ENCODE results near the gene OR2H1.

OR2H1 gene

GRCh38 chr6:29490055-29490454, 33.1 kb downstream of the OR2H1 start:
- no peak for DNase-seq (ENCODE audit: low read depth)
- no peak for TF ChIP-seq CTCF (IDR thresholded peaks at IDR 0.05; ENCODE audit: insufficient read depth, low read depth, low read length, missing control alignments)
- no peak overlapping the region for H3K4me3 ChIP-seq (ENCODE audit: low read depth, low read length)

DNA sequence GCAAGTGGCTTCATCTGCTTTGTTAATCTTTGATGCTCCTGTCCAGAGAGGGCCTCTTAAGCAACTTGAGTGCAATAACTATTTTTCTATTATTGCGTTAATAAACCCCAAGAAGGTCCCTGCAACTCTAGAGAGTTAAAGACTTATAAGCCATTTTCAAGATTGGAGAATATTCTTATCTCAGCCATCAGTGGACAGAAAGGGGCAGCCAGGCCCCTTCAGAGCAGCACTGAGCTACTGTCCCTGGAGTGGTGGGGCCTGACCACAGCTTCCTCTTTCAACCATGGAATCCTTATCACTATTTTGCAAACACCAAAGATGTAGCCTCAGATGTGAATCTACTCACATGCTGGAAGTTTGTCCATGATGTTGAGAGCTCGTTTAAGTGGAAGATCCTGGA, 33.6 kb downstream of the OR2H1 start:
- TF ChIP-seq CTCF (IDR thresholded peaks at IDR 0.05; ENCODE audit: insufficient read depth, low read depth, low read length, missing control alignments): no peak
- H3K4me3 ChIP-seq (ENCODE audit: low read depth, low read length): no peak overlapping the region
- no peak for DNase-seq (ENCODE audit: low read depth)

DNA sequence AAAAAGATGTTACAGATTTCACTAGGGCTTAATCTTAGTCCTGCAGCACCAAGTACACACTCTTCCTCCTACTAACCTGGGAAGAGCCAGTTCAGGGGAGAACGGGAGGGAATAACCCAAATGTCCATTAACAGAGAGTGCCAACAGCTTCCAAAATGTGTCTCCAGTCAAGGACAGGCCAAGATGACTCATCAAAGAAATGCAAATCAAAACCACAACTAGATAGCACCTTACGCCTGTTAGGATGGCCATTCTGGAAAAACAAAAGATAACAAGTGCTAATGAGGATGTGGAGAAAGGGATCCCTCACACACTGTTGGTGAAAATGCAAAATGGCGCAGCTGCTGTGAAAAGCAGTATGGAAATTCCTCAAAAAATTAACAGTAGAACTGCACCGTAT, 34.6 kb downstream of the OR2H1 start:
- H3K4me3 ChIP-seq (ENCODE audit: low read depth, low read length): no peak overlapping the region
- no peak for TF ChIP-seq CTCF (IDR thresholded peaks at IDR 0.05; ENCODE audit: insufficient read depth, low read depth, low read length, missing control alignments)
- no peak for DNase-seq (ENCODE audit: low read depth)

- no peak overlapping the region for H3K4me3 ChIP-seq (ENCODE audit: low read depth, low read length)
- no peak for DNase-seq (ENCODE audit: low read depth)
- no peak for TF ChIP-seq CTCF (IDR thresholded peaks at IDR 0.05; ENCODE audit: insufficient read depth, low read depth, low read length, missing control alignments)
Observed at GRCh38 chr6:29493261-29493660, 36.3 kb downstream of the OR2H1 start.

DNA sequence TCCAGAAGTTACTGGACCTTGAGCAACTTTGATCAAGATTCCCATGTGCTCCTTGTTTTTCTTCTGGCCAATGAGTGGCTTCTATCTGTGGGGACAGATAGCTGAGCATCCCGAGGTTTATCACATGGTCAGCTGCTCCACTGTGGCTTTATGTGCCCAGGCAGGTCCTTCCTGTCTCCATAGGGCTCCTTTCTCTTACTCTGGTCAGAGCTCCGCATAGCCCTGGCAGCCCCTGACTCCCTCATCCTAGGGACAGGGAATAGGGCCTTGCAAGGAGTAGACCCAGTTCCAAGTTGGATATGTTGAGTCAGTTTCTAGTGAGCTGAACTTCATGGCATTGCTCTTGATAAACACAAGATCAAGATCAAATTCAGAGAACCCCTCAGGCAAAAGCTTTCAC, 37.2 kb downstream of the OR2H1 start:
- no peak for TF ChIP-seq CTCF (IDR thresholded peaks at IDR 0.05; ENCODE audit: insufficient read depth, low read depth, low read length, missing control alignments)
- no peak overlapping the region for H3K4me3 ChIP-seq (ENCODE audit: low read depth, low read length)
- no peak for DNase-seq (ENCODE audit: low read depth)

GRCh38 chr6:29495571-29495970, 38.6 kb downstream of the OR2H1 start:
- DNase-seq (ENCODE audit: low read depth): no peak
- no peak overlapping the region for H3K4me3 ChIP-seq (ENCODE audit: low read depth, low read length)
- no peak for TF ChIP-seq CTCF (IDR thresholded peaks at IDR 0.05; ENCODE audit: insufficient read depth, low read depth, low read length, missing control alignments)

DNA sequence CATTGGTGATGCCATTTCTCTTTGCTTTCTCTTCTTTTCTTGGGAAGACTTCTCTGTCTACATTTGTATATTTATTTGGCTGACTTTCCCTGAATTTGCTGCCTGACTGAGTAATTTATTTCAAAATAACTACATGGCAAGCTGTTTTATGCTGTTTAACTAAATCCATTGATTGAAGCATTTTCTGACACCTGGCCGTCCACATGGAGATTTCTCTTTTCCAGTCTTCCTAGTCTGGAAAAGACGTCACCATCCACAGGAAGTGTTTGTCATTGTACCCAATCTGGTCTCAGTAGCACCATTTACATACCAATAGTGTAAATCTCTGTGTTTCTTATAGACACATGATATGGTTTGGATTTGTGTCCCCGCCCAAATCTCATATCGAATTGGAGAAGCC, 40.0 kb downstream of the OR2H1 start:
- no peak for DNase-seq (ENCODE audit: low read depth)
- no peak overlapping the region for H3K4me3 ChIP-seq (ENCODE audit: low read depth, low read length)
- no peak for TF ChIP-seq CTCF (IDR thresholded peaks at IDR 0.05; ENCODE audit: insufficient read depth, low read depth, low read length, missing control alignments)
